WERI-Rb-1 (cell line): ENCODE measurements around the gene CLEC18B.
"Not testable (repeated sequence)": the region's sequence is repeated elsewhere in the genome, so short reads cannot be mapped to it uniquely, and the experiment has no call there.

Source experiments
- DNase-seq: peaks from one replicate; pipeline ENCODE4 v3.0.0-alpha.2; 2020
- H3K27ac ChIP-seq: fragments of 250-450 bp; sonication (Bioruptor Pico); 2 replicates; pipeline ENCODE4 v1.5.1; 2020; ENCODE audit warnings: mild to moderate bottlenecking, moderate library complexity
- H3K27me3 ChIP-seq: fragments of 250-450 bp; sonication (Bioruptor Pico); 2 replicates; pipeline ENCODE4 v1.5.1; 2021; ENCODE audit warnings: mild to moderate bottlenecking, low read depth, moderate library complexity; ENCODE audit not compliant: insufficient read depth, severe bottlenecking
- H3K36me3 ChIP-seq: fragments of 250-450 bp; sonication (Bioruptor Pico); 2 replicates; pipeline ENCODE4 v1.5.1; 2020; ENCODE audit warnings: mild to moderate bottlenecking, moderate library complexity
- H3K4me3 ChIP-seq: 2 replicates; pipeline ENCODE4 v1.5.1; 2011; ENCODE audit warnings: low read depth, mild to moderate bottlenecking, control low read depth, low read length
- H3K9me3 ChIP-seq: fragments of 250-450 bp; sonication (Bioruptor Pico); 2 replicates; pipeline ENCODE4 v1.5.1; 2021; ENCODE audit warnings: mild to moderate bottlenecking, moderate library complexity; ENCODE audit not compliant: severe bottlenecking
- CTCF ChIP-seq: IDR thresholded peaks from 2 replicates; pipeline ENCODE4 v1.5.1; 2011; ENCODE audit warnings: low read depth, mild to moderate bottlenecking, control low read depth, inconsistent platforms, low read length

Gene CLEC18B

GRCh38 chr16:74420612-74421481 is at the start of gene CLEC18B:
Gene CLEC18B, minus strand, starts transcription at chr16:74421478. Its CDS starts 208 bp downstream, at chr16:74421270.
- not testable (repeated sequence) for H3K36me3 ChIP-seq, H3K9me3 ChIP-seq, DNase-seq, H3K27me3 ChIP-seq, H3K27ac ChIP-seq, H3K4me3 ChIP-seq

GRCh38 chr16:74469946-74470478 is 48.7 kb upstream of the CLEC18B start:
- H3K27ac ChIP-seq, result no peak overlapping the region
- DNase-seq, result no peak
- no peaks in the 10 kb centered on the region for H3K27me3 ChIP-seq
- no peak overlapping the region for H3K4me3 ChIP-seq
- peaks cover 81% of the 10 kb centered on the region for H3K36me3 ChIP-seq
- TF ChIP-seq CTCF, result no peak
- H3K9me3 ChIP-seq, result no peaks in the 10 kb centered on the region

GRCh38 chr16:74468807-74469525 is 47.7 kb upstream of the CLEC18B start:
- no peaks in the 10 kb centered on the region for H3K9me3 ChIP-seq
- no peak for DNase-seq
- no peak for TF ChIP-seq CTCF
- H3K27me3 ChIP-seq, result no peaks in the 10 kb centered on the region
- no peak overlapping the region for H3K4me3 ChIP-seq
- H3K27ac ChIP-seq, result no peak overlapping the region
- peaks cover 83% of the 10 kb centered on the region for H3K36me3 ChIP-seq

- Histone ChIP-seq H3K4me3 (no peak overlapping the region), H3K9me3 (no peaks in the 10 kb centered on the region), H3K27ac (no peak overlapping the region), H3K27me3 (no peaks in the 10 kb centered on the region), H3K36me3 (peaks cover 85% of the 10 kb centered on the region)
- no peak for TF ChIP-seq CTCF
- no peak for DNase-seq
Observed at GRCh38 chr16:74466872-74467271, 45.6 kb upstream of the CLEC18B start.

- H3K4me3 ChIP-seq, result no peak overlapping the region
- H3K36me3 ChIP-seq, result peaks cover 81% of the 10 kb centered on the region
- no peak overlapping the region for H3K27ac ChIP-seq
- no peaks in the 10 kb centered on the region for H3K9me3 ChIP-seq
- no peak for TF ChIP-seq CTCF
- DNase-seq, result no peak
- no peaks in the 10 kb centered on the region for H3K27me3 ChIP-seq
Observed at GRCh38 chr16:74465851-74466685, 44.8 kb upstream of the CLEC18B start.
